Amniotic stem cell (primary cell): ENCODE data around the gene RNMT.

Experiments used
- DNase-seq: peaks from one replicate; lab custom pipeline; 2025; lab: John Stamatoyannopoulos, UW

Gene RNMT

GRCh38 chr18:13813271-13813849 lies 86.9 kb downstream of the RNMT start:
- peak; percentile 39 for DNase-seq
